Astrocyte of the cerebellum (primary cell): Measurements from ENCODE around the gene AFMID.

ENCODE experiments used
- DNase-seq: peaks from one replicate; pipeline ENCODE4 v3.0.0-alpha.2; 2011; ENCODE audit warnings: low read depth
- H3K4me3 ChIP-seq: 2 replicates; pipeline ENCODE4 v1.5.1; 2011; ENCODE audit warnings: mild to moderate bottlenecking, low read depth, low read length, moderate library complexity
- CTCF ChIP-seq: IDR thresholded peaks from 2 replicates; pipeline ENCODE4 v1.5.1; 2012; ENCODE audit warnings: low read length, low read depth, moderate library complexity, mild to moderate bottlenecking; ENCODE audit errors: missing control alignments
- in situ Hi-C: cut with HindIII; loops from 2 replicates; pipeline ENCODE4 v1.10.0; 2017; ENCODE audit warnings: low sequenced_read_pairs

The AFMID gene

DNA sequence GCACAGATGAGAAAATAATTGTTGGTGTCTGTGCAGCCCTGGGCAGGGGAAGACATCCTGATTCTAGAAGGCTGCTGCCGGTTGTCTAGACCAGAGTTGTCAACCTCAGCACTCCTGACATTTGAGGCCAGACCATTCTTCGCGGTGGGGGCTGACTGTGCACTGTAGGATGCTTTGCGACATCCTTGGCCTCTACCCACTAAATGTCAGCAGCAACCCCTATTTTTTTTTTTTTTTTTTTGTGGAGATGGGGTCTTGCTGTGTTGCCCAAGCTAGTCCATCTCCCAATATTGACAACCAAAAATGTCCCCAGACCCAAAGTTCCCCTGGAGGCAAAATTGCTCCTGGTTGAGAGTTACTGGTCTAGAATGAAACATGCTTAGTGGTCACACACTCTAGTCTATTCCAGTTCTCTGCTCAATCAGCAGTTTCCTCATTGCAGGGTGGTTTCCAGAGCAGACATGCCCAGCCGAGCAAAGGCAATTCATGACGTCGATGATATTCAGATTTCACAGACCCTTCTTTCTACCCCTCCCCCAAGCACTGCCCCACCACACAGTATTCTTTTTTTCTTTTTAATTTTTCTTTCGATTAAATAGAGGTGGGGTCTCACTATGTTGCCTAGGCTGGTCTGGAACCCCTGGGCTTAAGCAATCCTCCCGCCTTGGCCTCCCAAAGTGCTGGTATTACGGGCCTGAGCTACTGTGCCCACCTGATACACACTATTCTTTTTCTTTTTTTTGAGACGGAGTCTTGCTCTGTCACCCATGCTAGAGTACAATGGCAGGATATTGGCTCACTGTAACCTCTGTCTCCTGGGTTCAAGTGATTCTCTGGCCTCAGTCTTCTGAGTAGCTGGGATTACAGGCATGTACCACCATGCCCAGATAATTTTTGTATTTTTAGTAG, 32.0 kb upstream of the AFMID start:
- DNase-seq: no peak

GRCh38 chr17:78159575-78160158, 27.5 kb upstream of the AFMID start:
- no peak for DNase-seq
- TF ChIP-seq CTCF: no peak
- in situ Hi-C loops: no loop called here
- no peak overlapping the region for H3K4me3 ChIP-seq

More for the DNA sequence above, 32.0 kb upstream of the AFMID start:
- no peak for TF ChIP-seq CTCF
- H3K4me3 ChIP-seq: no peak overlapping the region
- in situ Hi-C loops: no loop called here

DNA sequence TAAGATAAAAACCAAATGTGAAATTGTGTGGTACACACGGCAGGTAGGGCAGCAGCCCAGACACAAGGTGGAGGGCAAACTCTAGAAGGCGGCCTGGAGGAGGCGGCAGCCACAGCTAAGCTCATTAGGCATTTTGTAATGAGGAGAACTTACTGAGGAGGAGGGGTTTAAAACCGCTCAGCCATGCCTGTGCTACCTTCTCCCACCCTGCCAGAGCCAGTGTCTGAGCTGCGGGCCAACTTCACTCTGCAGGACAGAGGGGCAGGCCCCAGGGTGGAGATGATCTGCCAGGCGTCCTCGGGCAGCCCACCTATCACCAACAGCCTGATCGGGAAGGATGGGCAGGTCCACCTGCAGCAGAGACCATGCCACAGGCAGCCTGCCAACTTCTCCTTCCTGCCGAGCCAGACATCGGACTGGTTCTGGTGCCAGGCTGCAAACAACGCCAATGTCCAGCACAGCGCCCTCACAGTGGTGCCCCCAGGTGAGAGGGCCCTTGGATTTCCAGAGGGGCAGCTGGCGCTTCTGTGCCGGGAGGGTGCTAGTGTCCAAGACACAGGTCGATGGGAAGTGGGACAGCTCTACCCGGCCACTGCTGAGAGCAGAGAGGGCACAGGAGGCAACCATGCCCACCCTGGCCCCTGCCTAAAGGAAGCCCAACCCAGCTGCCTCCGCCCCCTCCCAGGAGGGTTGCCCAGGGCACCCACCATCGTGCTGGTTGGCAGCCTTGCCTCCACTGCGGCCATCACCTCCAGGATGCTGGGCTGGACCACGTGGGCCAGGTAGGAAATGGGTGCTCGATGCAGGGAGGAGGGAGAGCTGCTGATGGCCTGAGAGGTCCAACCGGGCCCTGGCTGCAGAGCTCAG, 23.0 kb upstream of the AFMID start:
- DNase-seq: no peak
- in situ Hi-C loops: no loop called here
- no peak overlapping the region for H3K4me3 ChIP-seq
- no peak for TF ChIP-seq CTCF

- H3K4me3 ChIP-seq: no peak overlapping the region
- in situ Hi-C loops: no loop called here
- TF ChIP-seq CTCF: no peak
- no peak for DNase-seq
Measured at GRCh38 chr17:78164748-78165607, 22.2 kb upstream of the AFMID start.

DNA sequence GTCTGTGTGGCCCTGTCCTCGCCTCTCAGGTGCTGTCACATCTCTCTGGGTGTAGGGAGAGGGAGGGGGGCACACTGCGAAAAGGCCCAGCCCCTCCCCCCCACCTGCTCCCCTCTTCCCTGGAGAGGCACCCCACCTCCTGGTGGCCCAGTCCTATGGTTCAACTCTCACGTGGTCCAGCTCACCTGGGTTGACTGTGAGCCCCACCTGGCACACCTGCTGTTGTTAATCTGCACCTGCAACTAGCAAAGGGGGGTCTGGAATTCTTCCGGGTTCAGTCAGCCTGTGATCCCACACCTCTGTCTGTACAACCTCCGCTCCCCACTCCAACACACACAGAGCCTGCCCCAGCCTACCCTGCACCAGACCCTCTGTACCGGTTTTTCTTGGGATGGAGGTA, 20.7 kb upstream of the AFMID start:
- in situ Hi-C loops: no loop called here
- no peak for TF ChIP-seq CTCF
- no peak overlapping the region for H3K4me3 ChIP-seq
- no peak for DNase-seq
